GM12878 (cell line): ENCODE results near the gene EML3. TPM values are rescaled to one million over a fixed set of nuclear protein-coding genes. Genes with fewer than 3 reads are reported as not detected.

Experiments used
- ATAC-seq: fragments of 200-7000 bp; cut with Tn5 transposase; 3 replicates; pipeline ENCODE4 v1.9.1; 2020; ENCODE audit warnings: mild to moderate bottlenecking, moderate library complexity
- BruUV-seq: library from RNA; stranded (reverse); fragments of 400-500 nt; replicated peaks from 2 replicates; lab custom pipeline; 2021; lab: Mats Ljungman, UMichigan
- CTCF ChIA-PET: fragments of 300-600 bp; sonication (Branson Sonifier 250); formaldehyde crosslinking; extraction: SDS; loops from one replicate; lab custom pipeline; 2021; ENCODE audit warnings: inconsistent platforms; lab: Yijun Ruan, JAX
- POLR2A ChIA-PET: fragments of 350-600 bp; formaldehyde crosslinking; extraction: SDS; loops from one replicate; lab custom pipeline; 2021; ENCODE audit warnings: inconsistent platforms; lab: Charles Lee
- RAD21 ChIA-PET: fragments of 300-600 bp; sonication (Branson Sonifier 250); formaldehyde crosslinking; loops from one replicate; lab custom pipeline; 2023; ENCODE audit warnings: antibody characterized with exemption; ENCODE audit not compliant: unreplicated experiment; lab: Charles Lee
- SMC1A ChIA-PET: fragments of 300-600 bp; sonication (Branson Sonifier 250); formaldehyde crosslinking; loops from one replicate; lab custom pipeline; 2023; ENCODE audit not compliant: unreplicated experiment, uncharacterized antibody; lab: Charles Lee
- DNase-seq: peaks from one replicate; pipeline ENCODE4 v3.0.0-alpha.2; 2011; ENCODE audit warnings: low read depth, low spot score
- FAIRE-seq: peaks from 3 replicates; lab custom pipeline; 2011; peaks lifted over from hg19 to GRCh38; lab: Jason Lieb, UNC
- H2AFZ ChIP-seq: 2 replicates; pipeline ENCODE4 v1.6.0; 2011; ENCODE audit warnings: low read depth, low read length, control low read depth; ENCODE audit not compliant: control insufficient read depth
- H3K27ac ChIP-seq: 2 replicates; pipeline ENCODE4 v1.5.1; 2011; ENCODE audit warnings: control low read depth; ENCODE audit not compliant: control insufficient read depth, insufficient read depth
- H3K27me3 ChIP-seq, 2 experiments: replicated peaks in 1 of 2; 2 replicates each; pipeline versions ENCODE4 v1.6.0 to v1.6.1; 2011; ENCODE audit warnings: low read length in 1 of 2; ENCODE audit not compliant: control insufficient read depth in 2 of 2, insufficient read depth in 2 of 2
- H3K36me3 ChIP-seq, 2 experiments: 2 replicates each; pipeline ENCODE4 v1.5.1; 2011; ENCODE audit warnings: low read length in 1 of 2; ENCODE audit not compliant: control insufficient read depth in 2 of 2, insufficient read depth in 2 of 2
- H3K4me1 ChIP-seq: 2 replicates; pipeline ENCODE4 v1.6.1; 2011; ENCODE audit warnings: mild to moderate bottlenecking, low read length, moderate library complexity, mixed read lengths; ENCODE audit not compliant: control insufficient read depth, insufficient read depth
- H3K4me2 ChIP-seq: 2 replicates; pipeline ENCODE4 v1.6.0; 2011; ENCODE audit warnings: control low read depth; ENCODE audit not compliant: control insufficient read depth, insufficient read depth
- H3K4me3 ChIP-seq: fragments of 200-600 bp; sonication (generic); 2 replicates; pipeline ENCODE4 v1.5.1; 2016
- H3K79me2 ChIP-seq: 2 replicates; pipeline ENCODE4 v1.6.0; 2011; ENCODE audit warnings: low read length; ENCODE audit not compliant: control insufficient read depth, insufficient read depth
- H3K9ac ChIP-seq: 2 replicates; pipeline ENCODE4 v1.8.0; 2011; ENCODE audit warnings: low read length, control low read depth, mixed read lengths; ENCODE audit not compliant: control insufficient read depth, insufficient read depth
- H3K9me3 ChIP-seq: replicated peaks from 3 replicates; pipeline ENCODE4 v1.5.1; 2011; ENCODE audit warnings: mild to moderate bottlenecking, low read length; ENCODE audit not compliant: control insufficient read depth, insufficient read depth
- H4K20me1 ChIP-seq: 2 replicates; pipeline ENCODE4 v1.6.0; 2011; ENCODE audit not compliant: control insufficient read depth, insufficient read depth
- CHD2 ChIP-seq: IDR thresholded peaks from 2 replicates; pipeline ENCODE4 v1.6.1; 2011; ENCODE audit warnings: low read depth, low read length, improper control_type of control experiment, borderline replicate concordance
- HDAC6 ChIP-seq: fragments of 200-600 bp; sonication (generic); IDR thresholded peaks from one replicate; pipeline ENCODE4 v1.8.0; 2017; ENCODE audit warnings: antibody characterized with exemption; ENCODE audit not compliant: unreplicated experiment
- POLR2AphosphoS2 ChIP-seq: IDR thresholded peaks from 2 replicates; pipeline ENCODE4 v1.6.1; 2011; ENCODE audit warnings: low read depth, mild to moderate bottlenecking, low read length, improper control_type of control experiment, moderate library complexity
- RELA ChIP-seq: fragments of 450-650 bp; IDR thresholded peaks from 2 replicates; pipeline ENCODE4 v1.8.0; 2014; ENCODE audit warnings: borderline replicate concordance; ENCODE audit not compliant: partially characterized antibody
- ZZZ3 ChIP-seq: IDR thresholded peaks from 2 replicates; pipeline ENCODE4 v1.6.1; 2011; ENCODE audit warnings: low read depth; ENCODE audit not compliant: control insufficient read depth, insufficient read length
- WGBS: methylation state at CpG from one replicate; pipeline ENCODE4 v1.1.6; 2016; ENCODE audit warnings: low lambda C conversion rate; ENCODE audit not compliant: insufficient replicate concordance, insufficient coverage; ENCODE audit errors: missing lambda C conversion rate; 5-methylcytosine and 5-hydroxymethylcytosine counted together
- in situ Hi-C: fragments of 300-500 bp; cut with MboI; formaldehyde crosslinking; loops from 9 replicates; pipeline ENCODE4 v1.14.3; 2018; ENCODE audit warnings: mixed read lengths
- intact Hi-C: fragments of 100-400 bp; cut with micrococcal nuclease; formaldehyde crosslinking; loops from one replicate; pipeline ENCODE4 v1.14.2; 2022; ENCODE audit not compliant: unreplicated experiment
- polyA plus RNA-seq, 11 experiments: library from polyadenylated mRNA; depleted of rRNA in 4 of 11; unstranded in 6 of 11; stranded (reverse) in 5 of 11; fragments of >200 nt; fragmentation: Nextera tagmentation in 4 of 11; fragmentation: Illumina TruSeq in 1 of 11; extraction: Ambion mirVana in 4 of 11; extraction: Trizol in 1 of 11; gene quantifications; 1 replicate in 1 of 11; 2 replicates in 10 of 11; pipeline versions ENCODE4 v1.2.1 to v1.2.3, GENCODE V29; 2011 to 2016; ENCODE audit warnings: inconsistent platforms in 2 of 11, missing spikeins in 2 of 11, low read depth in 1 of 11
- total RNA-seq, 4 experiments: library from RNA; depleted of rRNA in 3 of 4; stranded (reverse); fragments of >200 nt in 3 of 4; fragmentation: Illumina TruSeq in 1 of 4; extraction: Trizol in 1 of 4; gene quantifications; 2 replicates each; pipeline versions ENCODE4 v1.2.1 to v1.2.3, GENCODE V29; 2013 to 2021
- TF ChIP-seq, protein P1 (sequence below): IDR thresholded peaks from 2 replicates; pipeline ENCODE4 v1.6.1; 2012; ENCODE audit warnings: low read depth, low read length, improper control_type of control experiment
- TF ChIP-seq, protein P2 (sequence below): IDR thresholded peaks from 2 replicates; pipeline ENCODE4 v1.6.1; 2012; ENCODE audit warnings: low read depth, low read length, improper control_type of control experiment

EML3 gene
- total and polyA plus RNA-seq, 10 of the 15 experiments (the other 5 are each of a cell fraction or from before 2014, with no cell fraction given): 0.58 to 82.5 (median 24.8) TPM

DNA sequence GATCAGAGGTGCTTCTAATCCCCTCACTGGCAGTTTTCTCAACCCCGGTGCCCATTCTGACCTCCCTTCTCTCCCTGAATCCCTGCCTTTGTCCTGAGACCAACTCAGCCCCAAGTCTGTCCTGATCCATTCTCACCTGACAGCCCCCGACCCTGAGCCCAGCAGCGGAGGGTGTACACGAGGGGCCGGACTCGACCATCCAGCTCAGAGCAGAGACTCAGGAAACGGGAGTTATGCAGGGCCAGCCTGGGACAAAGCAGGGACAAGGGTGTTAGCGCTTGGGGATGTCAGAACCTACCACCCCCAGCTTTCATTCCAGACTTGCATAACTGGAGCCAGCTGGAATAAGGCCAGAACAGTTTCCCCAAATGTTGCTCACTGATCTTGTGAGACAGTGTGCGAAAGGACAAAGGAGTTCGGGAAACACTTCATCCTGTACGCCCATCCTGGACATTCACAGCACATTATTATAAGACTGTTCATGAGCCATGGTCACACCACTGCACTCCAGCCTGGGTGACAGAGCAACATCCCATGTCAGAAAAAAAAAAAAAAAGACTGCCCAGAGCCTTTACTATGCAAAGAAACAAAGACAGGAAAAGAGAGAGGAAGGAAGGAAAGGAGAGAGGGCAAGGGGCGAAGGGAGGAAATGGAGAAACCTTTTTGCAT, 35.4 kb downstream of the EML3 start:
- RAD21 ChIA-PET: interaction anchor here (0.7 kb wide), 1 partner anchor 117 kb away, joined by 3 read pairs; no protein-coding TSS in a partner anchor
- POLR2A ChIA-PET: interaction anchor here (0.7 to 1.2 kb wide), 3 partner anchors 14 to 716 kb away, joined by 3 to 4 read pairs (median 4); partner anchors contain the start of gene TUT1
- Histone ChIP-seq H3K27ac (no peak overlapping the region), H3K9ac (no peak overlapping the region), H3K27me3 (no peaks in the 10 kb centered on the region), H3K79me2 (peaks cover 25% of the 10 kb centered on the region), H3K4me3 (no peak overlapping the region), H3K4me2 (no peak overlapping the region), H3K9me3 (no peaks in the 10 kb centered on the region), H4K20me1 (no peaks in the 10 kb centered on the region), H3K4me1 (peaks cover 5% of the 10 kb centered on the region; the same call in 1 of the 2 replicates), H2AFZ (no peak overlapping the region), H3K36me3 (peaks cover 16 to 19% of the 10 kb centered on the region in 2 experiments; a peak in 3 of 4 replicates)
- TF ChIP-seq HDAC6 (no peak), ZZZ3 (no peak), POLR2AphosphoS2 (no peak), CHD2 (no peak), RELA (no peak)
- TF ChIP-seq, protein P1, sequence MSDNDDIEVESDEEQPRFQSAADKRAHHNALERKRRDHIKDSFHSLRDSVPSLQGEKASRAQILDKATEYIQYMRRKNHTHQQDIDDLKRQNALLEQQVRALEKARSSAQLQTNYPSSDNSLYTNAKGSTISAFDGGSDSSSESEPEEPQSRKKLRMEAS: no peak
- TF ChIP-seq, protein P2, sequence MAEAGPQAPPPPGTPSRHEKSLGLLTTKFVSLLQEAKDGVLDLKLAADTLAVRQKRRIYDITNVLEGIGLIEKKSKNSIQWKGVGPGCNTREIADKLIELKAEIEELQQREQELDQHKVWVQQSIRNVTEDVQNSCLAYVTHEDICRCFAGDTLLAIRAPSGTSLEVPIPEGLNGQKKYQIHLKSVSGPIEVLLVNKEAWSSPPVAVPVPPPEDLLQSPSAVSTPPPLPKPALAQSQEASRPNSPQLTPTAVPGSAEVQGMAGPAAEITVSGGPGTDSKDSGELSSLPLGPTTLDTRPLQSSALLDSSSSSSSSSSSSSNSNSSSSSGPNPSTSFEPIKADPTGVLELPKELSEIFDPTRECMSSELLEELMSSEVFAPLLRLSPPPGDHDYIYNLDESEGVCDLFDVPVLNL: no peak
- in situ Hi-C loops: no loop called here
- CTCF ChIA-PET: interaction anchor here (1.0 kb wide), 1 partner anchor 16 kb away, joined by 3 read pairs; no protein-coding TSS in a partner anchor
- no TSS peak for BruUV-seq
- WGBS: 89% methylated on average over 12 of the region's 12 CpGs
- intact Hi-C loops: no loop called here
- no peak for FAIRE-seq
- SMC1A ChIA-PET: interaction anchor here (1.2 kb wide), 1 partner anchor 116 kb away, joined by 3 read pairs; no protein-coding TSS in a partner anchor
- no peak for DNase-seq
- no peak for ATAC-seq
